ENCODE results near the gene NCKAP5. TPM values are rescaled to one million over a fixed set of nuclear protein-coding genes. Genes with fewer than 3 reads are reported as not detected.

The NCKAP5 gene
- total and polyA plus RNA-seq, 9 of the 15 experiments (the other 6 are each of a cell fraction or from before 2014, with no cell fraction given) = not detected

DNA sequence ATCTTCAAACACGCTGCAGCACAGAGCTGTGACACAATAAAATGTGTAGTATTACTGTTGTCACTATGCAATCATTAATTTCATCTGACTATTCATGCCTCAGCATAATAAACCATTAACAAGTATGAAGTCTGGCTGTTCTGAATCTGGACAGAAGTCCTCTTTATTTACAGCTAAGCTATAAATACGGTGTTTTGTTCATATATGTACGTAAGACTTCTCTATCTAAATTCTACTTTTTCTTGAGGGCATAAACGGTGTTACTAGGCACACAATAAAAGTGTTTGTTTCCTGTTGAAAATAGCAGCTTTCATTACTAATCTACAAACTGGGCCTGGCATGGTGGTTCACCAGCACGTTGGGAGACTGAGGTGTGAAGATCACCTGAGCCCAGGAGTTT lies 443.8 kb downstream of the NCKAP5 start:
- no peak overlapping the region for H2AFZ ChIP-seq (ENCODE audit: low read depth, low read length)
- no peak overlapping the region for H3K27ac ChIP-seq (ENCODE audit: extremely low read depth, low read depth, low read length)
- intact Hi-C loops (cut with micrococcal nuclease) (no loop called here), in situ Hi-C loops (cut with MboI) (no loop called here)
- WGBS (ENCODE audit: insufficient coverage, low coverage, missing lambda C conversion rate) = 1% methylated on average over 5 of the region's 5 CpGs
- BruUV-seq (replicated peaks) = no TSS peak
- H4K20me1 ChIP-seq (replicated peaks; ENCODE audit: control insufficient read depth, insufficient read depth, low read length) = no peaks in the 10 kb centered on the region
- H3K36me3 ChIP-seq (ENCODE audit: control insufficient read depth, insufficient read depth, low read length) = no peaks in the 10 kb centered on the region
- no peaks in the 10 kb centered on the region for H3K79me2 ChIP-seq (ENCODE audit: control insufficient read depth, insufficient read depth, low read length)
- H3K9ac ChIP-seq (ENCODE audit: insufficient read depth in 1 of 2, low read depth in 2 of 2, low read length in 2 of 2) = no peak overlapping the region
- TF ChIP-seq ZNF41 (CRISPR knock-in tag; conservative IDR thresholded peaks at IDR 0.05) = no peak
- TF ChIP-seq PML (IDR thresholded peaks at IDR 0.05; ENCODE audit: low read length) = no peak
- TF ChIP-seq RBM34 (IDR thresholded peaks at IDR 0.05; ENCODE audit: borderline replicate concordance, insufficient read depth, low read length) = no peak
- no peak for TF ChIP-seq ZFP1 (CRISPR knock-in tag; IDR thresholded peaks at IDR 0.05)
- TF ChIP-seq, protein P1, sequence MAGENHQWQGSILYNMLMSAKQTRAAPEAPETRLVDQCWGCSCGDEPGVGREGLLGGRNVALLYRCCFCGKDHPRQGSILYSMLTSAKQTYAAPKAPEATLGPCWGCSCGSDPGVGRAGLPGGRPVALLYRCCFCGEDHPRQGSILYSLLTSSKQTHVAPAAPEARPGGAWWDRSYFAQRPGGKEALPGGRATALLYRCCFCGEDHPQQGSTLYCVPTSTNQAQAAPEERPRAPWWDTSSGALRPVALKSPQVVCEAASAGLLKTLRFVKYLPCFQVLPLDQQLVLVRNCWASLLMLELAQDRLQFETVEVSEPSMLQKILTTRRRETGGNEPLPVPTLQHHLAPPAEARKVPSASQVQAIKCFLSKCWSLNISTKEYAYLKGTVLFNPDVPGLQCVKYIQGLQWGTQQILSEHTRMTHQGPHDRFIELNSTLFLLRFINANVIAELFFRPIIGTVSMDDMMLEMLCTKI (IDR thresholded peaks at IDR 0.05; ENCODE audit: partially characterized antibody) = no peak
- TF ChIP-seq ZNF12 (CRISPR knock-in tag; IDR thresholded peaks at IDR 0.05) = no peak
- no peak for TF ChIP-seq CCNT2 (IDR thresholded peaks at IDR 0.05; ENCODE audit: borderline replicate concordance, extremely low read depth, insufficient read length, low read depth, low read length)
- no peak for TF ChIP-seq ELF1 (tag; IDR thresholded peaks at IDR 0.05)
- no peak for TF ChIP-seq ZNF282 (CRISPR knock-in tag; IDR thresholded peaks at IDR 0.05)
- no peak for TF ChIP-seq SRSF1 (IDR thresholded peaks at IDR 0.05; ENCODE audit: low read depth, low read length)
- TF ChIP-seq SP1 (CRISPR knock-in tag; IDR thresholded peaks at IDR 0.05) = no peak
- TF ChIP-seq, protein P2, sequence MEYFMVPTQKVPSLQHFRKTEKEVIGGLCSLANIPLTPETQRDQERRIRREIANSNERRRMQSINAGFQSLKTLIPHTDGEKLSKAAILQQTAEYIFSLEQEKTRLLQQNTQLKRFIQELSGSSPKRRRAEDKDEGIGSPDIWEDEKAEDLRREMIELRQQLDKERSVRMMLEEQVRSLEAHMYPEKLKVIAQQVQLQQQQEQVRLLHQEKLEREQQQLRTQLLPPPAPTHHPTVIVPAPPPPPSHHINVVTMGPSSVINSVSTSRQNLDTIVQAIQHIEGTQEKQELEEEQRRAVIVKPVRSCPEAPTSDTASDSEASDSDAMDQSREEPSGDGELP (CRISPR knock-in tag; IDR thresholded peaks at IDR 0.05; ENCODE audit: borderline replicate concordance) = no peak
- TF ChIP-seq, protein P3, sequence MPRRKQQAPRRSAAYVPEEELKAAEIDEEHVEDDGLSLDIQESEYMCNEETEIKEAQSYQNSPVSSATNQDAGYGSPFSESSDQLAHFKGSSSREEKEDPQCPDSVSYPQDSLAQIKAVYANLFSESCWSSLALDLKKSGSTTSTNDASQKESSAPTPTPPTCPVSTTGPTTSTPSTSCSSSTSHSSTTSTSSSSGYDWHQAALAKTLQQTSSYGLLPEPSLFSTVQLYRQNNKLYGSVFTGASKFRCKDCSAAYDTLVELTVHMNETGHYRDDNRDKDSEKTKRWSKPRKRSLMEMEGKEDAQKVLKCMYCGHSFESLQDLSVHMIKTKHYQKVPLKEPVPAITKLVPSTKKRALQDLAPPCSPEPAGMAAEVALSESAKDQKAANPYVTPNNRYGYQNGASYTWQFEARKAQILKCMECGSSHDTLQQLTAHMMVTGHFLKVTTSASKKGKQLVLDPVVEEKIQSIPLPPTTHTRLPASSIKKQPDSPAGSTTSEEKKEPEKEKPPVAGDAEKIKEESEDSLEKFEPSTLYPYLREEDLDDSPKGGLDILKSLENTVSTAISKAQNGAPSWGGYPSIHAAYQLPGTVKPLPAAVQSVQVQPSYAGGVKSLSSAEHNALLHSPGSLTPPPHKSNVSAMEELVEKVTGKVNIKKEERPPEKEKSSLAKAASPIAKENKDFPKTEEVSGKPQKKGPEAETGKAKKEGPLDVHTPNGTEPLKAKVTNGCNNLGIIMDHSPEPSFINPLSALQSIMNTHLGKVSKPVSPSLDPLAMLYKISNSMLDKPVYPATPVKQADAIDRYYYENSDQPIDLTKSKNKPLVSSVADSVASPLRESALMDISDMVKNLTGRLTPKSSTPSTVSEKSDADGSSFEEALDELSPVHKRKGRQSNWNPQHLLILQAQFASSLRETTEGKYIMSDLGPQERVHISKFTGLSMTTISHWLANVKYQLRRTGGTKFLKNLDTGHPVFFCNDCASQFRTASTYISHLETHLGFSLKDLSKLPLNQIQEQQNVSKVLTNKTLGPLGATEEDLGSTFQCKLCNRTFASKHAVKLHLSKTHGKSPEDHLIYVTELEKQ (CRISPR knock-in tag; IDR thresholded peaks at IDR 0.05) = no peak
- no peak for TF ChIP-seq ZNF212 (CRISPR knock-in tag; IDR thresholded peaks at IDR 0.05)
- no peak for DNase-seq (ENCODE audit: extremely low read depth in 1 of 4, low spot score in 3 of 4)
- ChIA-PET CTCF (ENCODE audit: low intra/inter-chr PET ratio) (no interaction called here), POLR2A (no interaction called here)
- H3K4me1 ChIP-seq (replicated peaks in 1 of 2; ENCODE audit: control insufficient read depth in 2 of 2, insufficient read depth in 2 of 2, low read length in 2 of 2) = no peaks in the 10 kb centered on the region
- no peaks in the 10 kb centered on the region for H3K9me1 ChIP-seq (ENCODE audit: control insufficient read depth, insufficient read depth, low read length)
- H3K27me3 ChIP-seq (ENCODE audit: control insufficient read depth in 2 of 2, insufficient read depth in 2 of 2, low read length in 2 of 2) = no peaks in the 10 kb centered on the region
- no peak overlapping the region for H3K4me2 ChIP-seq (ENCODE audit: insufficient read depth, low read length)
- no peaks in the 10 kb centered on the region for H3K9me3 ChIP-seq (replicated peaks; ENCODE audit: control insufficient read depth, insufficient read depth, low read depth, low read length)
- FAIRE-seq = no peak
- H3K4me3 ChIP-seq = no peak overlapping the region
- no peak for ATAC-seq

Data from K562 (cell line).